HG02759 (cell line): ENCODE measurements around the gene FBXW10.
"Not testable (repeated sequence)": the region's sequence is repeated elsewhere in the genome, so short reads cannot be mapped to it uniquely, and the experiment has no call there.

Experiments
- ATAC-seq: cut with Tn5 transposase; IDR thresholded peaks from one replicate; pipeline ENCODE4 v1.9.1; 2021; ENCODE audit warnings: mild to moderate bottlenecking, moderate library complexity; ENCODE audit not compliant: unreplicated experiment

Gene FBXW10

GRCh38 chr17:18753829-18754409, 10.1 kb downstream of the FBXW10 start:
- not testable (repeated sequence) for ATAC-seq

GRCh38 chr17:18755969-18756368, 12.1 kb downstream of the FBXW10 start:
- not testable (repeated sequence) for ATAC-seq

GRCh38 chr17:18757368-18758044, 13.7 kb downstream of the FBXW10 start:
- not testable (repeated sequence) for ATAC-seq

- not testable (repeated sequence) for ATAC-seq
Measured at GRCh38 chr17:18758344-18758743, 14.5 kb downstream of the FBXW10 start.

- not testable (repeated sequence) for ATAC-seq
Measured at GRCh38 chr17:18760221-18760620, 16.4 kb downstream of the FBXW10 start.

- not testable (repeated sequence) for ATAC-seq
Measured at GRCh38 chr17:18770572-18770971, 26.7 kb downstream of the FBXW10 start.

GRCh38 chr17:18771066-18771465, 27.2 kb downstream of the FBXW10 start:
- ATAC-seq: not testable (repeated sequence)

- ATAC-seq: no peak
Measured at GRCh38 chr17:18772471-18772870, 28.6 kb downstream of the FBXW10 start.

- peak; percentile 99 for ATAC-seq
Measured at GRCh38 chr17:18780991-18781718, 37.3 kb downstream of the FBXW10 start, which contains the start of gene TVP23B. Gene TVP23B, plus strand, starts transcription at chr17:18781183. Its CDS starts 111 bp downstream, at chr17:18781294.

GRCh38 chr17:18781805-18782204, 38.0 kb downstream of the FBXW10 start:
- not testable (repeated sequence) for ATAC-seq

GRCh38 chr17:18785933-18786332, 42.1 kb downstream of the FBXW10 start:
- ATAC-seq: not testable (repeated sequence)

GRCh38 chr17:18786890-18787289, 43.0 kb downstream of the FBXW10 start:
- not testable (repeated sequence) for ATAC-seq

- ATAC-seq: not testable (repeated sequence)
Measured at GRCh38 chr17:18791402-18791801, 47.5 kb downstream of the FBXW10 start.

- ATAC-seq: not testable (repeated sequence)
Measured at GRCh38 chr17:18794841-18795240, 51.0 kb downstream of the FBXW10 start.

GRCh38 chr17:18796887-18797286, 53.0 kb downstream of the FBXW10 start:
- not testable (repeated sequence) for ATAC-seq

- not testable (repeated sequence) for ATAC-seq
Measured at GRCh38 chr17:18803458-18804245, 59.8 kb downstream of the FBXW10 start.

GRCh38 chr17:18815924-18816323, 72.1 kb downstream of the FBXW10 start:
- ATAC-seq: not testable (repeated sequence)

GRCh38 chr17:18816489-18817371, 72.9 kb downstream of the FBXW10 start:
- ATAC-seq: not testable (repeated sequence)

- not testable (repeated sequence) for ATAC-seq
Measured at GRCh38 chr17:18821430-18821829, 77.6 kb downstream of the FBXW10 start.

GRCh38 chr17:18827613-18828012, 83.8 kb downstream of the FBXW10 start:
- ATAC-seq: not testable (repeated sequence)
